HG03558 (cell line): ENCODE results near the gene LRP1B.

Source experiments
- ATAC-seq: cut with Tn5 transposase; IDR thresholded peaks from one replicate; pipeline ENCODE4 v1.9.1; 2021; ENCODE audit warnings: moderate number of reproducible peaks; ENCODE audit not compliant: unreplicated experiment; ENCODE audit errors: extremely low read depth

LRP1B gene

DNA sequence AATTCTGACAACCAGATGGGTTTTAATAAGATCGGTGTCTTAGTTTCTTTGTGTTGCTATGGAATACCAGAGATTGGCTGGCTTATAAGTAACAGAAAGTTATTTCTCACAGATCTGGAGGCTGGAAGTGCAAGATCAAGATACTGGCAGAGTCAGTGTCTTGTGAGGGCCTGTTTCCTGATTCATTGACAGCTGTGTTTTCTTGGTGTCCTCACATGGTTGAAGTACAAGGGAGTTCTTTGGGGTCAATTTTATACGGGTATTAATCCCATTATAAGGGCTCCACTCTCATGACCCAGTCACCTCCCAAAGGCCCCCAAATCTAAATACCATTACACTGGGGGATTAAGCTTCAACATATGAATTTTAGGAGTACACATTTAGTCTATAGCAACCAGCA lies 421.1 kb downstream of the LRP1B start:
- no peak for ATAC-seq

DNA sequence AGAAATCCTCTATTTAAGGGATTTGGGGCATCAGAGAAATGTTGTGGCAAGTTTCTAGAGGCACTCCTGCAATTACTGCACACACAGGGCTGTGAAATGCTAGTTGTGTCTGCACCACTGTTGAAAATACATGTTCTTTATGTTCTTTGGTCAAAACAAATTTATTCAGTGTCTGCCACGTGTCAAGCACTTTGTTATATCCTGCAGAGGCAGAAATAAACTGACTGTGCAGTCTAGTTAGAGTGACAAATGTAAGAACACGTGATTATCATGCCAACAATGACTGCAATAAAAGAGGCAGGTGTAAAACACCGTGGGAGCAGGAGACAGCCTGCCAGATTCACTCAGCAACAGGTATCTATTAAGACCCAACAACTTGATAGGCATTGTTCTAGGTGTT lies 423.3 kb downstream of the LRP1B start:
- ATAC-seq: no peak

- no peak for ATAC-seq
Observed at GRCh38 chr2:141704541-141704940, 426.3 kb downstream of the LRP1B start.

GRCh38 chr2:141703501-141703900 lies 427.3 kb downstream of the LRP1B start:
- no peak for ATAC-seq

DNA sequence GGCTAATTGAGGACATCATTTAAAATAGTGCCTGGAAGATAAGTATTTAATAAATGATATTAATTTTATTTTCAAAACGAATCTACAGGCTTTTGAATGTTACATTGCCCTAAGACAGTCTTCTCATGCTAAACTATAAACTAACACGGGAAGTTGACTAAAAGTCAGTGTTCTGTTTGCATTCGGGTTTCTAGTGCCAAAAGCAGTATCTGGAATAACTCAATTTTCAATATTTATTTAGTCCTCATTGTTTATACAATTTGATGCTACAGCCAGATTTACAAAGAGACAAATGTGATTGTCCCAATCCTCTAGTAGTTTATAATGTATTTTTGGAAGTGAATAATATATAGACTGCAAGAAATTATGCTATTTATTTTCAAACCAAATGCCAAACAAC lies 429.2 kb downstream of the LRP1B start:
- no peak for ATAC-seq

GRCh38 chr2:141699573-141699972 lies 431.2 kb downstream of the LRP1B start:
- ATAC-seq: no peak

DNA sequence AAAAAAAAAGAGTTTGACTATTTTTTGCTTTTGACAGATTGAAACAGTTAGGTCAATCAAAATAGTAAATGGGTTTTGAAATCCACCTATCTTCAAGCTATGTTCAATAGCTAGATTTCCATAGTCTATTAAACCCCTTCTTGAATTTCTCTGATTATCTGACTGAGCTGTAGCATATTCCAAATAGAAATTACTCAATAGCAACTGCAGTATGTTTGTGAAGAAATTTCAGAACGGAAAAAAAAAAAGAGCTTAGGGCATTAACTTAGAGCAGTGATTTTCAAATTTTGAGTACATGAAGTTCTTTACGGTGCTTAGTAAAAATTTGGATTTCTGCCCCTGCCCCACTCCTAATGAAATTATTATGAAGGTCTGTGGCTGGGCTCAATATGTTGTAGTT lies 432.3 kb downstream of the LRP1B start:
- ATAC-seq: no peak

GRCh38 chr2:141697035-141697434 lies 433.8 kb downstream of the LRP1B start:
- no peak for ATAC-seq

GRCh38 chr2:141694180-141694579 lies 436.6 kb downstream of the LRP1B start:
- no peak for ATAC-seq

DNA sequence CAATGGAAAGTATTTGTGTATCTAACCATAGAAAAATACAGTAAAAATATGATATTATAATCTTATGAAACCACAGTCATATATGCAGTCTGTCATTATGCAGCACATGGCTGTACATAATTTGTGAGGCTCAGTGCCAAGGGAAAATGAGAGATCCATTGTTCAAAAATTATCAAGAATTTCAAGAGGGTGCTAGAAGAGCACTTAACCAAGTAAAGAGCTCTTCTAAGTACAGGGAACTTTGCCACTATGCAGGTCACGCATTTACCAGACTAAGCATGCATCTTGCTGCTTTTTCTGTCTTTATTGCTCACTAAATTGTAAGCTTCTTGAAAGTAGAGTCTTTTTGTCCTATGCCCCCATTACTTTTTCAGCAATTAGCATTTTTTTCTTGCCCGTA lies 438.0 kb downstream of the LRP1B start:
- no peak for ATAC-seq

DNA sequence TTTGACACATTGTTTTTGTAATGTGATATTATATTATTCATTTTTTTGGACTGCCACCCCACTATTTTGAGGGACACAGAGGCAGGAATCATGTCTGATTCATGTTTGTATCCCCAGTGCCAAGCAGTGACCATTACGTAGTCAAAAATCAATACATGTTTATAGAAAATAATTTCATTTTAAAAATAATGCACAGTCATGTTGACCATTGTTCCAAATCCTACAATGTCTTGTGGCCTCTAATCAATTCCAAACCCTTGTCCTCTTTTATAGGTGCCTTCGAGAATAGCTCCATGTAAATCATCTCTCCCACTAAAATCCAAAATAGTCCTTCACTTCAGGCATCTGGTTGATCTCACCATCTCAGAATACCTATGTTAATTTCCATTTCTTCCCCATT lies 454.7 kb downstream of the LRP1B start:
- ATAC-seq: no peak

- no peak for ATAC-seq
Observed at GRCh38 chr2:141666191-141666590, 464.6 kb downstream of the LRP1B start.

GRCh38 chr2:141660232-141660631 lies 470.6 kb downstream of the LRP1B start:
- ATAC-seq: no peak

DNA sequence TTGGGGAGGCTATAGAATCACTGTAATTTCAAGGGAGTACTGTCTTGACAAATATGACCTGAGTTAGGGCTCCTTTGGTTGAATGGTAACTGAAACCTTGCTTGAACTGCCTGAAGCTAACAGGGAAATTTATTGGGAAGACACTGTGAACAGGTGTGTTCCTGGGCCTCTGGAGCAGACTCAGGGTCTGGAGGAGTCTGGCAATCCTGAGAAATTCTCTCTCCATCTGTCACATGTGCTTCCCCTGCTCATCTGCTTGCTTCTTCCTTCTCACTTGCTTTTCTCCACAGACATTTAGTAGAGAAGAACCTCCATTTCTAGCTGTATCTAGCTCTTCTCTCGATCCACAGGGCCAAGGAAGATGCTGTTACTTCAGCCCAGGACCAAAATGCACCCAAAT lies 476.5 kb downstream of the LRP1B start:
- no peak for ATAC-seq

GRCh38 chr2:141653184-141653583 lies 477.6 kb downstream of the LRP1B start:
- ATAC-seq: no peak

DNA sequence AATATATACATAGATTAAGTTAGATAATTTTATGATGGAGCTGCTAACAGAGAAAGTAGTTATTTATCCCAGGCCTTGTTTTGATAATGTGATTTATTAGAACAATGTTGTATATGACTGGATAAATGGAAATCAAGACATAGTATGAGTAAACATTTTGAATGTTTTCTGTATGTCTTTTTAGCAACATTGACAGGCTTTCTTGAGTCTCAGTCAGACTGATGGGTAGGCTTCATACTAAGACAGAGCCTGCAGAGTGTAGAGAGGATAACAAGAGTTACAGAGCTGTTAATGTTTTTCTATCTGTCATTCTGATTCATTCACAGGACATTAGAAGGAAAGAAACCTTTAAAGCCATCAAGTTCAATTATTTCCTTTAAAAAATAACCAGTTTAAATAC lies 478.5 kb downstream of the LRP1B start:
- ATAC-seq: no peak

DNA sequence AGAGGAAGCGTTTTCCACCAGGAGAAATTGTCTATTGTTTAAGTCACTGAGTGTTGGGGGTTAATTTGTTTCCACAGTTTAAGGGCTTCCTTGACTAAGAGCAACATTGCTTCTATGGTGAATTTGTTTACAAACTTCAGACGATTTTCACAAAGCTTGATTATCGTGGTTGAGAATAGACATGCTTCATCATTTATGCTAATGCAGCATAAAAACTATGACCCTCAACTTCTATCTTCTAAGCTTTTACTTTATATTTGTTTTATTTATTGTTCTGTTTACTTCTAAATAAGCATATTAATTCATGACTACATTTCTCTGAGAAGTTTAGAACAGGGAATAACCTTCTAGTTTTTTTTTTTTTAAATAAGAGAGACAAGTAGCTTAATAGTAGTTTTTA lies 483.5 kb downstream of the LRP1B start:
- ATAC-seq: no peak

GRCh38 chr2:141641462-141641861 lies 489.4 kb downstream of the LRP1B start:
- no peak for ATAC-seq

DNA sequence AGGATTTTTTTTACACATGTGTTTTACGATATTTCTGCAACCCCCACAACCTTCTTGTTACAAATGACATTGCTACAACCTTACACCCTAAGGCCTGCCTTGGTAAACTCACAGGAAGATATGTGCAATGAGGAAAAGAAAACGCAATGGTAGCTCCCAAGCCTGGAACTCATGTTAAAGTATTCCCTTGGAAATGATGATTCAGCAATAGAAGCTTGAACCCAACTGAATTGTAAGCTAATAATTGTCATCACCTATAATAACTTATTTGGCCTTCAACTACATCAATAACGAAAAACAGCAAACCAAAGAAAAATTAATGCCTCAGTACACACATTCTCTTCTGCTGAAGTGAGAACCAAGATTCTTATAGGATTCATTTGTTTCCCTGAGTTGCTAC lies 491.0 kb downstream of the LRP1B start:
- no peak for ATAC-seq

DNA sequence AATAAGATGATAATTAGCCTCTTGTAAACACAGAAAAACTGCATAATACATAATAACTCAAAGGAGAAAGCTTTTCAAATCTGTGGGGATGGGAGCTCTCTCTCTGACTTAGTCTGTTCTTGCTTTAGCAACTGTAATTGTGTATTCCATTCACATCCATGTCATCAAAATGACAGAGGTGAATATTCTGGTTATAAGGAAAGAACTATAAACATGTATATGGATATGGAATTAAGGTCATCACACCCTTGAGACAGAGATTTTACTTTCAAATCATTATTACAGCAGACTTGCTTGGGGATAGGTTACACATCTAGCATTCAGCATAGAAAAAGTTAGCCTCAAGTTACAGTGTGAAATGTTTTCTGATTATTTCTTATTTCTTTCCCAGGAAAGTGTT lies 497.7 kb downstream of the LRP1B start:
- no peak for ATAC-seq

DNA sequence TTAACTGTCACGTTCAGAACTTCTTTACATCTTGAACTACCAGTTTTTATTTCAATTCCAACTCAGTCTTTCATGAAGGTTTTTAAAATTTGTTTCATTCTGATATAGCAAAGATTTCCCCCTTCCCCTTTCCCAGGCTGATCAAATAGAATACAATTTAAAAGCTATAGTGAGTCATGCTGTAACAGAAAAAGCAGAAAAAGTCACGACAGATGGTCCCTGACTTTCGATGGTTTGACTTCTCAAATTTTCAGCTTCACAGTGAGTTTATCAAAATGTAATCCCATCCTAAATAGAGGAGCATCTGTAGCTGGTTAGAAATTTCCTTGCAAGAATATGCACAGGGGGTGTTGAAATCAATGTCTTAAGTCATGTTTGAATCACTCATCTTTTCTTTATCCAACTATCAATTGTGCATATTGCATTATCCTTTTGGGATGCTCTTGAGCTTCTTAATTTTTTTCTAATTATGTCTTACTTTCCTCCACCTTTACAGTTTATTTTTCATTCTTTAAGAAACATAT lies 500.3 kb downstream of the LRP1B start:
- ATAC-seq: no peak

DNA sequence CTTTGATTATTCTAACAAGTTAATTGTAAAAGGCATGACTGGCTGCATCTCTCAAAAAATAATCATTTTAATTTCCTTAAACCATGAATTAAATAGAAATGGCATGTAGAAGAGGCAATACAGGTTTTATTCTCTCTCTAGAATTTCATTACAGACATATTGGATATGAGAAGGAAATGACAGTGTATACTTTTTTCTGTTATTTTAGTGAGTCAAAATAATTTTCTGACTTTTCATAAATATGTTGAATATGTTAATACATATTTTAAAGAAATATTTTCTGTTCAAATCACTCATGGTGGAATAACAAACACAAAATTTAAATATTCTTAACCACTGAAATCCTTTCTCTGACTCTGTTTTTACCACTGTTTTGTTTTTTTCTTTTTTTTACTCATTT lies 510.4 kb downstream of the LRP1B start:
- no peak for ATAC-seq

DNA sequence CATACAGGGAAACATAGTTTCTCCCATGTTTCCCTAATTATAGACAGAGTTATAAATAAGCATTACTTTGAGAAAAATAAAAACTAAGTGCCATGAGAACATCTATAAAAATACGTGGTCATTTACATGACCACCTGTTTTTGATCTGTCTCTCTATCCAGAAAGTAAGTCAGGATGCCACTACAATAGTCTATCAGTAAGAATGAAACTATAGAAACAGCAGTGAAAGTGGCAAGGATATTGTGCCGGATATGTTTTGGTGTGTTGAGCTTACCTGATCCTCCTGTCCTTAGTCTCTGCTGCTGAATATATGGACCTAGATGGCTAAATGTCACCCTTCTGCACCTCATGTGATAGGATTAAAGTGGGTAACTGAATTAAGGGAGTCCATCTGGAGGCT lies 512.4 kb downstream of the LRP1B start:
- no peak for ATAC-seq
